Suprapubic skin (tissue), 4 donors: ENCODE measurements around the gene TECPR1.

Source experiments
- CTCF ChIP-seq, 2 donors: fragments of 200-600 bp in 1 of 2; fragments of 450-650 bp in 1 of 2; sonication (generic) in 1 of 2; IDR thresholded peaks; one replicate each; pipeline ENCODE4 v1.5.1; 2016 to 2019; ENCODE audit warnings: antibody characterized with exemption in 2 of 2, mild to moderate bottlenecking in 1 of 2, moderate library complexity in 1 of 2
- POLR2A ChIP-seq, 2 donors: fragments of 450-650 bp; IDR thresholded peaks; one replicate each; pipeline ENCODE4 v1.6.1; 2017; ENCODE audit warnings: antibody characterized with exemption in 2 of 2, mild to moderate bottlenecking in 2 of 2, moderate library complexity in 2 of 2
- POLR2AphosphoS5 ChIP-seq, 3 donors: sonication (generic); formaldehyde crosslinking; IDR thresholded peaks; one replicate each; pipeline ENCODE4 v1.6.1; 2017; ENCODE audit warnings: antibody characterized with exemption in 3 of 3

GRCh38 chr7:98196706-98197605, 55.1 kb downstream of the TECPR1 start:
- no peak for TF ChIP-seq CTCF (IDR thresholded peaks at IDR 0.05)
- TF ChIP-seq POLR2AphosphoS5 (IDR thresholded peaks at IDR 0.05), result no peak
- TF ChIP-seq POLR2A (IDR thresholded peaks at IDR 0.05), result no peak
